Ishikawa (cell line): ENCODE measurements around the gene NDUFB2.

Experiments
- CEBPB ChIP-seq: IDR thresholded peaks from 2 replicates; pipeline ENCODE4 v1.6.1; 2012
- EGR1 ChIP-seq: IDR thresholded peaks from 2 replicates; pipeline ENCODE4 v1.6.1; 2012
- EP300 ChIP-seq: IDR thresholded peaks from 2 replicates; pipeline ENCODE4 v1.6.1; 2012; ENCODE audit warnings: borderline replicate concordance
- FOXM1 ChIP-seq: IDR thresholded peaks from 2 replicates; pipeline ENCODE4 v1.6.1; 2012; ENCODE audit warnings: low read depth, borderline replicate concordance
- NFIC ChIP-seq: IDR thresholded peaks from 2 replicates; pipeline ENCODE4 v1.6.1; 2012
- RAD21 ChIP-seq: IDR thresholded peaks from 2 replicates; pipeline ENCODE4 v1.6.1; 2012; ENCODE audit warnings: low read depth
- TAF1 ChIP-seq: IDR thresholded peaks from 2 replicates; pipeline ENCODE4 v1.6.1; 2012; ENCODE audit warnings: low read depth, mild to moderate bottlenecking
- TCF12 ChIP-seq: IDR thresholded peaks from 2 replicates; pipeline ENCODE4 v1.6.1; 2012; ENCODE audit warnings: low read depth
- YY1 ChIP-seq: IDR thresholded peaks from 2 replicates; pipeline ENCODE4 v1.6.1; 2012; ENCODE audit warnings: low read depth
- ZBTB7A ChIP-seq: IDR thresholded peaks from 2 replicates; pipeline ENCODE4 v1.6.1; 2012; ENCODE audit warnings: low read depth
- TF ChIP-seq, protein P1 (sequence below): IDR thresholded peaks from 2 replicates; pipeline ENCODE4 v1.6.1; 2012; ENCODE audit warnings: low read depth, mild to moderate bottlenecking
- TF ChIP-seq, protein P2 (sequence below): IDR thresholded peaks from 2 replicates; pipeline ENCODE4 v1.6.1; 2012

DNA sequence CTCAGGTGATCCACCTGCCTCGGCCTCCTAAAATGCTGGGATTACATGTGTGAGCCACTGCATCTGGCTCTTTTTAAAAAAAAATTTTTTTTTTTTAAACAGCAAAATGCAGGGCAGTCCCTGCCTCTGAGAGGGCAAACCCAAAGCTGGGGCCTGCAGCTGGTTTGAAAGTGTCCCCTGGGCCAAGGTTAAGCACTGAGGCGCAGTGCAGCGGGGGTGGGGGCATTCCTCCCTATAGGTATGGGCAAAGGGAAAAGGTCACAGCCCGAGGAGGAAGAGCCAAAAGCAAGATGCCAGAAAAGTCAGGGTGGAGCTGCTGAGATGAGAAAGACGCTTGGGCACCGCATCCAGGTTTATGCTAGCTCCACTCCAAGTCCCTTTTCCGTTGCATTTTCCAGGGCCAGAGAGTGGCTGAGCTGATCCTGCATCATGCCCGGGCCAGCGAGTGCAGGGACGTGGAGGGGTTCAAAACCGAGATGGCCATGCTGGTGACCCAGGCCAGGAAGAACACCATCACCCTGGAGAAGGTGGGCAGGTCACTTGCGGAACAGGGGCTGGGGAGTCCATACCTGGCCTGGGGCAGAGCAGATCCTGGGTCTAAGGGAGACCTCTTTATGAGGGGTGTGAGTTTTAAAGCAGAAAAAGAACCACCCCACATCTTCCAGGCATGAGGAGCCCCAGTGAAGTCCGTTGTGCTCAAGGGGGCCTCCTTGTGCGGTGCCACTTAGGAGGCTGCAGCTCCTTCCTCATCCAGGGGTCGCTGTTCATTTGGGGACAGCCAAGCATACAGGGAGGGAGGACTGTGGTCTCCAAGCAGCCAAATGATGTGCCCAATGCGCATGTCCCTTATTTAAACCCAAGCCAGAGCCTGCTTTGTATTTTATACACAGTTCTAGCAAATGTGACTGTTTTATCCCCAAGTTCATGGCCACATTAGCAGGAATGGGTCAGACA, 7.0 kb upstream of the NDUFB2 start:
- TF ChIP-seq YY1 (no peak), TAF1 (no peak), FOXM1 (no peak), CEBPB (no peak), NFIC (no peak), EP300 (no peak), TCF12 (no peak), EGR1 (no peak), RAD21 (no peak), ZBTB7A (no peak)
- TF ChIP-seq, protein P1, sequence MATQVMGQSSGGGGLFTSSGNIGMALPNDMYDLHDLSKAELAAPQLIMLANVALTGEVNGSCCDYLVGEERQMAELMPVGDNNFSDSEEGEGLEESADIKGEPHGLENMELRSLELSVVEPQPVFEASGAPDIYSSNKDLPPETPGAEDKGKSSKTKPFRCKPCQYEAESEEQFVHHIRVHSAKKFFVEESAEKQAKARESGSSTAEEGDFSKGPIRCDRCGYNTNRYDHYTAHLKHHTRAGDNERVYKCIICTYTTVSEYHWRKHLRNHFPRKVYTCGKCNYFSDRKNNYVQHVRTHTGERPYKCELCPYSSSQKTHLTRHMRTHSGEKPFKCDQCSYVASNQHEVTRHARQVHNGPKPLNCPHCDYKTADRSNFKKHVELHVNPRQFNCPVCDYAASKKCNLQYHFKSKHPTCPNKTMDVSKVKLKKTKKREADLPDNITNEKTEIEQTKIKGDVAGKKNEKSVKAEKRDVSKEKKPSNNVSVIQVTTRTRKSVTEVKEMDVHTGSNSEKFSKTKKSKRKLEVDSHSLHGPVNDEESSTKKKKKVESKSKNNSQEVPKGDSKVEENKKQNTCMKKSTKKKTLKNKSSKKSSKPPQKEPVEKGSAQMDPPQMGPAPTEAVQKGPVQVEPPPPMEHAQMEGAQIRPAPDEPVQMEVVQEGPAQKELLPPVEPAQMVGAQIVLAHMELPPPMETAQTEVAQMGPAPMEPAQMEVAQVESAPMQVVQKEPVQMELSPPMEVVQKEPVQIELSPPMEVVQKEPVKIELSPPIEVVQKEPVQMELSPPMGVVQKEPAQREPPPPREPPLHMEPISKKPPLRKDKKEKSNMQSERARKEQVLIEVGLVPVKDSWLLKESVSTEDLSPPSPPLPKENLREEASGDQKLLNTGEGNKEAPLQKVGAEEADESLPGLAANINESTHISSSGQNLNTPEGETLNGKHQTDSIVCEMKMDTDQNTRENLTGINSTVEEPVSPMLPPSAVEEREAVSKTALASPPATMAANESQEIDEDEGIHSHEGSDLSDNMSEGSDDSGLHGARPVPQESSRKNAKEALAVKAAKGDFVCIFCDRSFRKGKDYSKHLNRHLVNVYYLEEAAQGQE: no peak
- TF ChIP-seq, protein P2, sequence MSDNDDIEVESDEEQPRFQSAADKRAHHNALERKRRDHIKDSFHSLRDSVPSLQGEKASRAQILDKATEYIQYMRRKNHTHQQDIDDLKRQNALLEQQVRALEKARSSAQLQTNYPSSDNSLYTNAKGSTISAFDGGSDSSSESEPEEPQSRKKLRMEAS: no peak
